DOHH2 (cell line): ENCODE results near the gene FAM227B.

Experiments used
- EZH2phosphoT487 ChIP-seq: fragments of 200-600 bp; sonication (generic); IDR thresholded peaks from 2 replicates; pipeline ENCODE4 v1.6.1; 2017; ENCODE audit warnings: borderline replicate concordance, mild to moderate bottlenecking, antibody characterized with exemption, low read length, moderate library complexity, mixed read lengths
- TF ChIP-seq, protein P1 (sequence below): fragments of 200-600 bp; sonication (generic); IDR thresholded peaks from one replicate; pipeline ENCODE4 v1.5.1; 2014; ENCODE audit warnings: antibody characterized with exemption, mild to moderate bottlenecking, low read depth, low read length; ENCODE audit not compliant: poor library complexity, severe bottlenecking

DNA sequence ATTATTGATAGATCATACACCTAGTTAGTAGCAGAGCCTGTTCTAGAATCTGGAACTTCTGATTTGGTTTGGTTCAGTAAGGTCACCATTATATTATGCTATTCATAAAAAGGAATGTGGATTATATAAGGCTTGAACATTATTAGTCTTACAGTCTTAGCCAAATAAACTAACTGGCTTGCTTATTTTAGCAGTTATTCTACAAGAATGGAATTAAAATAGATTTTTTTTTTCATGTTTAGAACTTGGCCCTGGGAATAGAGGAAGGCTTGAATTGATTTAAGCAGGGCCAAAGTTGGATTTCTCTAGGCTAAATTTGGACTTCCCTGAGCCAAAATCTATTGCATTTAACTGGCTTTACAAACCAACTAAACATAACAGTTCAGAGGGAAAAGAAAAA lies 24.7 kb upstream of the FAM227B start:
- TF ChIP-seq, protein P1, sequence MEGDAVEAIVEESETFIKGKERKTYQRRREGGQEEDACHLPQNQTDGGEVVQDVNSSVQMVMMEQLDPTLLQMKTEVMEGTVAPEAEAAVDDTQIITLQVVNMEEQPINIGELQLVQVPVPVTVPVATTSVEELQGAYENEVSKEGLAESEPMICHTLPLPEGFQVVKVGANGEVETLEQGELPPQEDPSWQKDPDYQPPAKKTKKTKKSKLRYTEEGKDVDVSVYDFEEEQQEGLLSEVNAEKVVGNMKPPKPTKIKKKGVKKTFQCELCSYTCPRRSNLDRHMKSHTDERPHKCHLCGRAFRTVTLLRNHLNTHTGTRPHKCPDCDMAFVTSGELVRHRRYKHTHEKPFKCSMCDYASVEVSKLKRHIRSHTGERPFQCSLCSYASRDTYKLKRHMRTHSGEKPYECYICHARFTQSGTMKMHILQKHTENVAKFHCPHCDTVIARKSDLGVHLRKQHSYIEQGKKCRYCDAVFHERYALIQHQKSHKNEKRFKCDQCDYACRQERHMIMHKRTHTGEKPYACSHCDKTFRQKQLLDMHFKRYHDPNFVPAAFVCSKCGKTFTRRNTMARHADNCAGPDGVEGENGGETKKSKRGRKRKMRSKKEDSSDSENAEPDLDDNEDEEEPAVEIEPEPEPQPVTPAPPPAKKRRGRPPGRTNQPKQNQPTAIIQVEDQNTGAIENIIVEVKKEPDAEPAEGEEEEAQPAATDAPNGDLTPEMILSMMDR = no peak
- no peak for TF ChIP-seq EZH2phosphoT487
